Sigmoid colon (tissue), 7 donors: ENCODE data around the gene CA6. TPM values are rescaled to one million over a fixed set of nuclear protein-coding genes. Genes with fewer than 3 reads are reported as not detected.

Experiments
- DNase-seq: peaks from one replicate; pipeline ENCODE4 v3.0.0-alpha.2; 2019
- H3K27ac ChIP-seq, 4 donors: fragments of 200-600 bp; sonication (generic); one replicate each; pipeline ENCODE4 v1.5.1; 2016 to 2019; ENCODE audit warnings: mild to moderate bottlenecking in 1 of 4
- H3K27me3 ChIP-seq, 3 donors: fragments of 200-600 bp; sonication (generic); one replicate each; pipeline ENCODE4 v1.5.1; 2019; ENCODE audit warnings: mild to moderate bottlenecking in 1 of 3
- H3K36me3 ChIP-seq, 4 donors: fragments of 200-600 bp; sonication (generic); one replicate each; pipeline ENCODE4 v1.5.1; 2016 to 2019
- H3K4me1 ChIP-seq, 4 donors: fragments of 200-600 bp; sonication (generic); one replicate each; pipeline ENCODE4 v1.5.1; 2017 to 2019
- H3K4me3 ChIP-seq, 4 donors: fragments of 200-600 bp; sonication (generic); one replicate each; pipeline ENCODE4 v1.5.1; 2017 to 2019; ENCODE audit warnings: mild to moderate bottlenecking in 2 of 4, moderate library complexity in 1 of 4
- H3K9me3 ChIP-seq, 4 donors: fragments of 200-600 bp in 3 of 4; sonication (generic) in 3 of 4; one replicate each; pipeline versions ENCODE4 v1.5.1 to v1.6.1; 2013 to 2019
- CTCF ChIP-seq, 4 experiments: fragments of 450-650 bp in 3 of 4; fragments of 200-600 bp in 1 of 4; IDR thresholded peaks; one replicate each; pipeline ENCODE4 v1.5.1; 2016 to 2019; ENCODE audit warnings: antibody characterized with exemption in 4 of 4, mild to moderate bottlenecking in 3 of 4, moderate library complexity in 2 of 4
- EP300 ChIP-seq, 4 donors: sonication (generic); formaldehyde crosslinking; IDR thresholded peaks; one replicate each; pipeline ENCODE4 v1.6.1; 2017; ENCODE audit warnings: antibody characterized with exemption in 4 of 4
- POLR2A ChIP-seq, 2 donors: fragments of 450-650 bp; IDR thresholded peaks; one replicate each; pipeline ENCODE4 v1.6.1; 2016; ENCODE audit warnings: antibody characterized with exemption in 2 of 2, mild to moderate bottlenecking in 2 of 2, moderate library complexity in 2 of 2
- POLR2AphosphoS5 ChIP-seq, 4 donors: sonication (generic); formaldehyde crosslinking; IDR thresholded peaks; one replicate each; pipeline ENCODE4 v1.6.1; 2017; ENCODE audit warnings: antibody characterized with exemption in 4 of 4
- WGBS, 2 donors: extraction: QIAGEN DNeasy Blood & Tissue Kit; methylation state at CpG; one replicate each; pipeline ENCODE4 v1.1.7; 2013; 5-methylcytosine and 5-hydroxymethylcytosine counted together
- intact Hi-C: fragments of 100-400 bp; cut with DNase I; formaldehyde crosslinking; loops from one replicate; pipeline ENCODE4 v1.15.1; 2023
- polyA plus RNA-seq, 3 donors: library from polyadenylated mRNA; stranded (reverse); fragments of 200-250 nt; gene quantifications; one replicate each; pipeline ENCODE4 v1.2.3, GENCODE V29; 2013
- total RNA-seq, 4 donors: library from RNA; depleted of rRNA; stranded (reverse); fragments of >200 nt; gene quantifications; one replicate each; pipeline ENCODE4 v1.1.0, GENCODE V29; 2016
- donor health status: healthy with polysubstance abuse.
- donor health status: Bipolar disorder and iron deficiency.
- donor health status: healthy.

Gene CA6
- total and polyA plus RNA-seq, 7 donors: 0.60 TPM; not detected in 6

DNA sequence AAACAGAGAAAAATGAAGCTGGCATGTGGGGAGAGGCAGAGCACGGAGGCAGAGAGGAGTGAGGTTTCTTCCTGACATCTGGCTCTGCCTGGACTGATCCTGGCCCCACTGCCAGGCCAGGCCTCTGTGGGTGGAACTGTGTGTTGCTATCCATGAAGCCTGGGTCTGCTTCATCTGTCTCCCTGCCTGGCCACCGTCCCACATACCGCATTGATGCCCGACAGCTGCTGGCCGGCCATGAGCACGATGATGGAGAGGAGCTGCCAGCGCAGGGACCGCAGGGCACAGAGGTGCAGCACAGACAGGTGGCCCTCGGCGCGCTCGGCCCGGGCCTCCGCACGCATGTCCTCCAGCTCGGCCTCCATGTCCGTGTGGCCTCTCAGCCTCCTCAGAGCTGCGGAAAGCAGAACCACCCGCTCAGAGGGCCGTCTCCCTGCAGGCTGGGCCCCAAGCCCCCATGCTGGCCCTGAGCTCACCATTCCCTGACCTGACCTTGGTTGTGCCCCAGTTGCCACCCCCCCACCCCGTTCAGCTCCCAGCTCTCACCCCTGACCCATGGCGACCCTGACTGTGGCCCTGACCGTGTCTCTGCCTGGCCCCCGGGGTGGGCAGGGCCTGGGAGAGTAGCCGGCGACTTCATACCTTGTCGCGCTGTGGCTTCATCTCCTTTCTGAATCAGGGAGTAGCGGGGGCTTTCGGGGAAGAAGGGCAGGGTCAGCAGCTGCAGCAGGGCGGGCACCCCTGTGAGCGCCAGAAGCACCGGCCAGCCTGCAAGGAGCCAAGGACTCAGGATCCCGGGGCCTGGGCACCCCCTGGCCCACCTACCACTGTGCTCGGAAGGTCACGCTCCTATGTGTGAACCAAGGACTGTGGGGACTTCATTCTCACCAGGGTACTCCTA lies 69.1 kb downstream of the CA6 start:
- TF ChIP-seq EP300 (IDR thresholded peaks at IDR 0.05) (no peak), CTCF (IDR thresholded peaks at IDR 0.05) (no peak), POLR2A (IDR thresholded peaks at IDR 0.05) (no peak), POLR2AphosphoS5 (IDR thresholded peaks at IDR 0.05) (no peak)
- intact Hi-C loops: no loop called here
- Histone ChIP-seq H3K9me3 (no peaks in the 10 kb centered on the region), H3K36me3 (no peaks in the 10 kb centered on the region), H3K4me1 (no peaks in the 10 kb centered on the region), H3K27me3 (no peaks in the 10 kb centered on the region), H3K27ac (no peak overlapping the region), H3K4me3 (no peak overlapping the region)
- no peak for DNase-seq
- 89 to 91% methylated on average over 36 of the region's 36 CpGs for WGBS, 2 donors

DNA sequence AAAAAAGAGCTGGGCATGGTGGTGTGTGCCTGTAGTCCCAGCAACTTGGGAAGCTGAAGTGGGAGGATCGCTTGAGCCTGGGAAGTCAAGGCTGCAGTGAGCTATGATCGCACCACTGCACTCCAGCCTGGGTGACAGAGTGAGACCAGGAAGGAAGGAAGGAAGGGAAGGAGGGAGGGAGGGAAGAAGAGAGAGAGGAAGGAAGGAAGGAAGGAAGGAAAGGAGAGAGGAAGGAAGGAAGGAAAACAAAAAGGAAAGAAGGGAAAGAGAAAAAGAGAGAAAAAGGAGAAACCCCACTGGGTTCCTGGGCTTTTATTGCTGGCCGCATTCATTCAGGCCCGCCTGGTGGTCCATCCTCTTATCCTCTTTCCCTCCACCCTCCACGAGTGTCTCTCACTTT lies 70.8 kb downstream of the CA6 start:
- no peak overlapping the region for H3K4me3 ChIP-seq
- DNase-seq: no peak
- WGBS, 2 donors: 76 to 77% methylated on average over 5 of the region's 5 CpGs
- intact Hi-C loops: no loop called here
- TF ChIP-seq CTCF (IDR thresholded peaks at IDR 0.05) (no peak), EP300 (IDR thresholded peaks at IDR 0.05) (no peak), POLR2A (IDR thresholded peaks at IDR 0.05) (no peak), POLR2AphosphoS5 (IDR thresholded peaks at IDR 0.05) (no peak)
- no peaks in the 10 kb centered on the region for H3K9me3 ChIP-seq
- H3K36me3 ChIP-seq: no peaks in the 10 kb centered on the region
- H3K27me3 ChIP-seq: no peaks in the 10 kb centered on the region
- H3K27ac ChIP-seq: no peak overlapping the region
- no peaks in the 10 kb centered on the region for H3K4me1 ChIP-seq

DNA sequence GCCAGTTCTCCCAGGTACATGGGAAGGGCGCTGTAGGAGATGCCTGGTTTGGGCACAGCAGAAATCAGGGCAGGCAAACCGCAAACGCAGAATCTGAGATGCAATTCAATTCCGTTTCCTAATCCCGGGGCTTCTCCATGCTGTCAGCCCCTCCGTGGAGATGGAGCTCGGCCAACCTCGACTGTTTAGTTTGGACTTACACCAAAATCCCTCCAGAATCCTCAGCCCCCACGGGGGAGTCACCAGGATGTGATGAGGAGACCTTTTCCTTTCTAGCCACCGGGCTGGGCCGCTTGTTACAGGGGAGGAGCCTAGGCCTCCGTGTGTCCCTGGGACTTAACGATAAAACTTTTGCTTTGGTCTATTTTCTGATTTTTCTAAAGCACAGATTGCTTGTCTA lies 72.7 kb downstream of the CA6 start:
- Histone ChIP-seq H3K27me3 (no peaks in the 10 kb centered on the region), H3K4me1 (no peaks in the 10 kb centered on the region), H3K9me3 (no peaks in the 10 kb centered on the region), H3K27ac (no peak overlapping the region), H3K4me3 (no peak overlapping the region), H3K36me3 (no peaks in the 10 kb centered on the region)
- 74 to 77% methylated on average over 13 of the region's 13 CpGs for WGBS, 2 donors
- no peak for TF ChIP-seq POLR2AphosphoS5 (IDR thresholded peaks at IDR 0.05)
- TF ChIP-seq EP300 (IDR thresholded peaks at IDR 0.05): no peak
- TF ChIP-seq POLR2A (IDR thresholded peaks at IDR 0.05): no peak
- TF ChIP-seq CTCF (IDR thresholded peaks at IDR 0.05): no peak
- DNase-seq: no peak
- intact Hi-C loops: no loop called here

- no peaks in the 10 kb centered on the region for H3K9me3 ChIP-seq
- H3K36me3 ChIP-seq: no peaks in the 10 kb centered on the region
- intact Hi-C loops: no loop called here
- 31 to 67% methylated on average over 4 of the region's 4 CpGs for WGBS, 2 donors
- DNase-seq: no peak
- TF ChIP-seq POLR2A (IDR thresholded peaks at IDR 0.05): no peak
- TF ChIP-seq POLR2AphosphoS5 (IDR thresholded peaks at IDR 0.05): no peak
- no peak for TF ChIP-seq CTCF (IDR thresholded peaks at IDR 0.05)
- TF ChIP-seq EP300 (IDR thresholded peaks at IDR 0.05): no peak
- no peak overlapping the region for H3K4me3 ChIP-seq
- H3K27ac ChIP-seq: no peak overlapping the region
- no peaks in the 10 kb centered on the region for H3K4me1 ChIP-seq
- H3K27me3 ChIP-seq: no peaks in the 10 kb centered on the region
Observed at GRCh38 chr1:9019896-9020295, 74.2 kb downstream of the CA6 start.
